ENCODE results near the gene UBQLN1.
"Not testable (repeated sequence)": the region's sequence is repeated elsewhere in the genome, so short reads cannot be mapped to it uniquely, and the experiment has no call there.

UBQLN1 gene

GRCh38 chr9:83707768-83708514 lies at the start of gene UBQLN1:
Gene UBQLN1 (minus strand): TSS chr9:83707958. CDS start chr9:83707679, 279 bp downstream.
- DNase-seq = peak; percentile 91

GRCh38 chr9:83754383-83754977 lies 46.7 kb upstream of the UBQLN1 start:
- no peak for DNase-seq

GRCh38 chr9:83749706-83750105 lies 41.9 kb upstream of the UBQLN1 start:
- no peak for DNase-seq

GRCh38 chr9:83744206-83744605 lies 36.4 kb upstream of the UBQLN1 start:
- DNase-seq = no peak

DNA sequence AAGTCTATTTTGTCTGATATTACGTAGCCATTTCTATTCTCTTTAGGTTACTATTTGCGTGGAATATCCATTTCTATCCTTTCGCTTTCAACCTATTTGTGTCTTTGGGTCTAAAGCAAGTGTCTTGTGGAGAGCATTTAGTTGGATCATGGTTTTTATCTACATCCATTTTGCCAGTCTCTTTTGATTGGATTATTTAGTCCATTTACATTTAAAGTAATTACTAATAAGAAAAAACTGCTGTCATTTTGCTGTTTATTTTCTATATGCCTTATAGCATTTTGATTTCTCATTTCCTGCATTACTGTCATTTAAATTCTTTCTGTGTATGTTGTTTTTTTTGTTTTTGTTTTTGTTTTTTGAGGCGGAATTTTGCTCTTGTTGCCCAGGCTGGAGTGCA lies 26.0 kb upstream of the UBQLN1 start:
- no peak for DNase-seq

DNA sequence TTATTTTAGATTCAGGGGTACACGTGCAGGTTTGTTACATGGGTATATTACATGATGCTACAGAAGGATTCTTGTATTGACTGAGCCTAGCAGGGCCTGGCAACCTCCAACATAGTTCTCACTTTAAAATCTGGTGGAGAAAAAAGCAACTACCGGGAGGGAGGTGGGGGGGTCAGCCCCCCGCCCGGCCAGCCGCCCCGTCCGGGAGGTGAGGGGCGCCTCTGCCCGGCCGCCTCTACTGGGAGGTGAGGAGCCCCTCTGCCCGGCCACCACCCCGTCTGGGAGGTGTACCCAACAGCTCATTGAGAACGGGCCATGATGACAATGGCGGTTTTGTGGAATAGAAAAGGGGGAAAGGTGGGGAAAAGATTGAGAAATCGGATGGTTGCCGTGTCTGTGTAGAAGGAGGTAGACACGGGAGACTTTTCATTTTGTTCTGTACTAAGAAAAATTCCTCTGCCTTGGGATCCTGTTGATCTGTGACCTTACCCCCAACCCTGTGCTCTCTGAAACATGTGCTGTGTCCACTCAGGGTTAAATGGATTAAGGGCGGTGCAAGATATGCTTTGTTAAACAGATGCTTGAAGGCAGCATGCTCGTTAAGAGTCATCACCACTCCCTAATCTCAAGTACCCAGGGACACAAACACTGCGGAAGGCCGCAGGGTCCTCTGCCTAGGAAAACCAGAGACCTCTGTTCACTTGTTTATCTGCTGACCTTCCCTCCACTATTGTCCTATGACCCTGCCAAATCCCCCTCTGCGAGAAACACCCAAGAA lies 21.0 kb upstream of the UBQLN1 start:
- DNase-seq = not testable (repeated sequence)

DNA sequence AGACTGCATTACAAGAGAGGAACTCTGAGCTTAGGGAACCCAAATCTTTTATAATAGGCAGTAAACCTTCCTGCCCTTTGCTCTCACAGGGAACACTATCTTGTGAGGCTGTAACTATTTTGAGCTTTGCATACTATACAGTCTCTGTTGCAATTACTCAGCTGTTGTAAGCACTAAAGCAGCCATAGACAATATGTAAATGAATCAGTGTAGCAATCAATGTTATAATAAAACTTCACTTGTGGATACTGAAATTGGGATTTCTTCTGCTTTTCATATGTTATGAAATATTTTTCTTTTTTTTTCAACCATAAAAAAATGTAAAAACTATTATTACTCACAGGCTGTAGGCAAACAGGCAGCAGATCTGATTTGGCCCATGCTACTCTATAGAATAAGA lies 16.7 kb upstream of the UBQLN1 start:
- no peak for DNase-seq

DNA sequence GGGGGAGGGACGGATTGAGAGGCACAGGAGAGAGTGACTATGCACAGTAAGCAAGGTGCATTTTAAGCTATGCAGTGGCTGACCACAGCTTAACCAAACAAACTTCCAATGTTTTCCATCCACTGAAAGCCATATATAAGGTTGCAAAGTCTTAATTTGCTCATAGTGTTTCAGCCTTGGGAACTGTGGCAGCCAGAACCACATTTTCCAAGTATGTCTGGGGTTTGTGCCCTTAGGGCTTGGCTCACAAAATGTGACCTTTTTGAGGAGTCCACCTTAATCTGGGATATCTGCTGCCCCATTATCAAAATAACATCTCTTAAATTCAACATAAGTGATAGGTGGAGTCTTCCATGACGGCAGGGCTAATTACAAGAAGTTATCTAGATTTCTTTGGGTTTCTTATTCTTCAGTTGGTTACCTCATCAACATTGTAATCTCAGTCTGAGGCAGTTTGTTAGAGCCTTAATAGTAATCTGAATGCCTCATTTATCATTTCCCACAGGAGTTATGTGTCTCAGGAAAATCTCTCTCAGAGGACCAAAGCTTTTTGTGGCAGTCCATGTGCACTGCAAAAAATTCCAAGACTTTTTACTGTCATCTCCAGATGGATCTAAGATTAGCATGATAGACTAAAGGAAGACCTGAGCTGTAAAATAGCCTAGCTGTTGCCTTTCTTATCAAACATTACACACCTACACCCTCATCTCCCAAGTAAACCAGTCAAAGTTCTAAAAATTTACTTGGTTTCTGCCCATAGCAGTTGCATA lies 15.2 kb upstream of the UBQLN1 start:
- DNase-seq = no peak

GRCh38 chr9:83721509-83721908 lies 13.8 kb upstream of the UBQLN1 start:
- DNase-seq = no peak

DNA sequence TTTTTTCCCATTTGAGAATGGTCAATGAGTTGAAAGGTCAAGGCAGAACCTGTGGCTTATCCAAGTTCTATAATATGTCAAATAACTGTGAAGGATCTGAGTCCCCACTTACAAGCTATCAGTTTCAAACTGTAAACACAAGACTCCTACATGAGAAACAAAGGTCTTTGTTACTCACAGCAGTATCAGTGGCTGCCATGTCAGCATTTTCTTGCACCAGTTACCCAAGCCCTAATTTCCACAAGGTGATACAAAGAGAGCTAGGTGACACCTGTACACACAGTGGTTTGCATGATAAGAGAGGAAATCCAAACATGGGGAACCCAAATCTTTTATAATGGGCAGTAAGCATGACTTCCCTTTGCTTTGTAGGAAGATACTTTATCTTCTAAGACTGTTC lies 8.0 kb upstream of the UBQLN1 start:
- no peak for DNase-seq

DNA sequence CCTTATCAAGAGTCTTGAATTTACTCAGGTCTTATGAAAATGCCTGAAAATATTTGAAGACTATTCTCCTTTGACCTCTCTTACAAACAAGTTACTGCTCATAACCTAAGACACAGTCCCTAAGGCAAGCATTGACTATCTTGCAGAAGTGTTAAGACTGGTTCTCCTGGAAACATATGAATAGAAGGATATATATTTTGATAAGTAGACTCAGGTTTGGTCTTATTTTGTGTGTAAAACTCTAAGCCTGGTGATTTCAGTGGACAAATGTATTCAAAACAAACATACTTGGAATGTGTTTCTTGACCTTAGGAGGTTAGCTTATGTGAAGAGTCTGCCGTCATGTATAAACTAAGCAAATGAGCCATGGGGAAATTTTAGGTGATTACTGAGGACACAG lies 7.5 kb upstream of the UBQLN1 start:
- no peak for DNase-seq

GRCh38 chr9:83714329-83714728 lies 6.6 kb upstream of the UBQLN1 start:
- no peak for DNase-seq

- DNase-seq = peak; percentile 49
These were observed 879 bp upstream of the UBQLN1 start for GRCh38 chr9:83708515-83709158.

DNA sequence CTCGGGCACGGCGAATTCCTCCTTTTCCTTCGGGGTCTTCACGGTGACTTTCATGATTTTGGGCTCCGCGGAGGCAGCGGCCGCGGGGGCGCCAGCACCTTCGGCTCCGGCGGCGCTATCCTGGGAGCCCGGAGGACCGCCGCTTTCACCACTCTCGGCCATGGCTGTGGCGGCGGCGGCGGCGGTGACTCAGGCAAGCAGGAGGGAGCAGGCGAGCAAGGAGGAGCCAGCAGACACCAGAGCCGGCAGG lies 315 bp downstream of the UBQLN1 start:
- DNase-seq = peak; percentile 34

DNA sequence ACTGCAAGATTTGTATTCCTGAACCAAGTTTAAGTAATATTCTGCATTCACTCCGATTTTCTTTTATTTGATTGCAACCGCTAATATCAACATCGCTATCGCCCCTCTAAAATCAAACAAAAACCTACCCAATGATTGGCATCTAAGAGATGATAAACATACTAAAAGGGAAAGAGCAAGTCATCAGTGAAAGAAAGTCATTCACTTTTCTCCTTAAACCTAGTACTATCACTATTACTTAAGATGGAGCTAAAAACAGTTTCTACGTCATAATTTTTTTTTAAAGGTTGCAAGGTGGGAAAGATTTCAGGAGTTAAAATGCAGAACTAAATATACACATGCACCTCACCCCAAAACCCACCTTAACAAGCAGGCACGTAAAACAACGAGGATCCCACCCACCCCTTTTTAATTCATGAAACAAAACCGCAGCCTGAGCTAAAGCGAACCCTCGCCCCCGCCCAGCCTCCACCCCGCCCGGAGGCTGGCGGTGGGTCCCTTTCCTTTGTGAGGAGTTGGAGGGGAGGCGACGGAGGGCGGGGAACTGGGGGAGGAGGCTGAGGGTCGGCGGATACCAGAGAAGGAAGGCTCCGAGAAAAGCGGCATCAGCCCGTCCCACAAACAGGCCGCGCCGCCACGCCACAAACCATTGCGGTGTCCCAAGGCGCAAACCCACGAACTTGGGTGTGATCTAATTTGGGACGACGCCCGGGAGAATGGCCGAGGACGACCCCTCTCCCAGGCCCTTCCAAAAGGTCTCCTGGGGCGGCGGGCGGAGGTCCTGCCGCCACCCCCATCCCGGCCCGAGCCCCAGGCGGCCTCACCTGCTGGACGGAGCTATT lies 861 bp downstream of the UBQLN1 start:
- no peak for DNase-seq

GRCh38 chr9:83705219-83705651 lies 2.5 kb downstream of the UBQLN1 start:
- DNase-seq = not testable (repeated sequence)

DNA sequence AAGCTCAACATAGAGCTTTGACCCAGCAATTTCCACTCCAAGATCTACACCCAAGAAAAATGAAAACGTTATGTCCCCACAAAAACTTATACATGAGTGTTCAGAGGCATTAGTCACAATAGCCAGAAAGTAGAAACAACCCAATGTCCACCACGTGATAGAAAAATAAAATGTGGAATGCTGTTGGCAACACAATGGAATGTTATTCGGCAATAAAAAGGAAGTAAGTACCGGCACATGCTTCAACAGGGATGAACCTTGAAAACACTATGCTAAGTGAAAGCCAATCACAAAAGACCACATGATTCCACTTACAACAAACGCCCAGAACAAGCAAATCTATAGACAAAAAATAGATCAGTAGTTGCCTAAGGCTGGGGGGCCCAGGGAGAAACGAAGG lies 6.0 kb downstream of the UBQLN1 start:
- DNase-seq = peak; percentile 65

DNA sequence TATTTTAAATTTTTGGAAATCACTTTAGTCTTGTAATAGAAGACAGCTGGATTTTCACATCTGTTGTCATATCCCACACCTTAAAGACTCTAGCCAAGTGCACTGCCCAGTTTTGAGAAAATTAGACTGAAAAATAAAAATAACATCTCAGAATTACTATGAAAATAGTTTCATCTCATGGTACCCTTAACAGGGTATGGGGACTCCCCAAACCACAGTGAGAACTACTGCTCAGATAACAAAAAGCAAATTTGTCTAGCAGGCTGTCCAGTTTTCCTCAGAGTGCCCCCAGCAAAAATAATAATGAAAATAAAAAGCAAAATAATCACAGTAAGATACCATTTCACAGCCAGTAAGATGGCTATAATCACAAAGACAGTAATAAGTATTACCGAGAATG lies 6.5 kb downstream of the UBQLN1 start:
- no peak for DNase-seq

DNA sequence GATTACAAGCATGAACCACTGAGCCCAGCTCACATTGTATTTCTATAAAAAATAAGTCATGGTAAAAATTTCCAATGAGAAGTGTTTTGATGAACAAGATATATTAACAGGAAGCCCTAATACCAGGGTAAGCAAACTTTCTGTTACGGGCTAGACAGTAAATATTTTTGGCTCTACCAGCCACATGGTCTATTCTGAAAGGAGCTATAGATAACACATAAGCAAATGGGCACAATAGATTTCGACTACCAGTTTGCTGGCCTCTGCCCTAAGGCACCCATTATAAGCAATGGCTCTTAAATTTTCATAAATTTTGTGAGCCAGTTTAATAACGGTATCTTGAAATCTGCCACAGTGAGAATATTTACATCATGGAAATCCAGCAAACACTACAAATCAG lies 8.1 kb downstream of the UBQLN1 start:
- DNase-seq = no peak

DNA sequence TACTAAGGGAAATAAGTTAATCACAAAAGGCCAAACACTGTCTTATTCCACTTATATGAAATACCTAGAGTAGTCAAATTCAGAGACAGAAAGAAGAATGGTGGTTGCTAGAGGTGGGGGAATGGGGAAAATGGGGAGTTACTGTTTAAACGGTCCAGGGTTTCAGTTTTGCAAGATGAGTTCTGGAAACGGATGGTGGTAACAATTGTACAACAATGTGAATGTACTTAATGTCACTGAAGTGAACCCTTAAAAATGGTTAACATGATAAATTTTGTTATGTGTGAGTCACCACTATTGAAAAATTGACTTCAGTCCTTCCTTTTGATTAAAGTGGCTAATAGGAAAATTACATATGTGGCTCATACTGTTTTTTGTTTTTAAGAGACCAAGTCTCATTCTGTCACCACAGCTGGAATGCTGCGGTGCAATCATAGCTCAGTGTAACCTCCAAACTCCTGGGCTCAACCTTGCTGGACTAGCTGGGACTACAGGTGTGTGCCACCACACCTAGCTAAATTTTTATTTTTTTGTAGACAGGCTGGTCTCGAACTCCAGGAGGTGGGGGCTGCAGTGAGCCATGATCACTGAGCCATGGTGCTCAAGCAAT lies 8.7 kb downstream of the UBQLN1 start:
- no peak for DNase-seq

GRCh38 chr9:83691492-83691891 lies 16.3 kb downstream of the UBQLN1 start:
- DNase-seq = no peak

DNA sequence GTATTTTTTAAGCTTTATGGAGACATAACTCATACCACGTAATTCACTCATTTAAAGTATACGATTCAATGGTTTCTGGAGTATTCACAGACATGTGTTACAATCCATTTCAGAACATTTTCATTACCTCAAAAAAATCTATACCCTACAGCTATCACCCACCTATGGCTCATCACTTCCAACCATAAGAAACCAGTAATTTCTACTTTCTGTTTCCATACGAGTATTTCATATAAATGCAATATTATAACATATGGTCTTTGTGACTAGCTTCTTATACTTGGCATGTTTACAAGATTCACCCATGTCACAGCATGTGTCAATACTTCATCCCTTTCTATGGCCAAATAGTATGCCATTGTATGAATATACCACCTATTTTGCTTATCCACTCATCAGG lies 18.8 kb downstream of the UBQLN1 start:
- no peak for DNase-seq
